Endothelial cell (in vitro differentiated cells): ENCODE data around the gene TRAP1. TPM values are rescaled to one million over a fixed set of nuclear protein-coding genes. Genes with fewer than 3 reads are reported as not detected.

Source experiments
- DNase-seq: peaks from one replicate; pipeline ENCODE4 v3.0.0; 2021; ENCODE audit warnings: low spot score
- H3K27ac Mint-ChIP-seq: one replicate; pipeline ENCODE4 v1.8.0; 2021; ENCODE audit warnings: mixed read lengths, inconsistent platforms; ENCODE audit not compliant: unreplicated experiment
- H3K27me3 Mint-ChIP-seq: one replicate; pipeline ENCODE4 v1.8.0; 2021; ENCODE audit warnings: mild to moderate bottlenecking, moderate library complexity, mixed read lengths, inconsistent platforms; ENCODE audit not compliant: unreplicated experiment
- H3K36me3 Mint-ChIP-seq: one replicate; pipeline ENCODE4 v1.8.0; 2021; ENCODE audit warnings: mild to moderate bottlenecking, low read depth, mixed read lengths, inconsistent platforms; ENCODE audit not compliant: unreplicated experiment
- H3K4me1 Mint-ChIP-seq: one replicate; pipeline ENCODE4 v1.8.0; 2021; ENCODE audit warnings: mild to moderate bottlenecking, mixed read lengths, inconsistent platforms; ENCODE audit not compliant: unreplicated experiment
- H3K4me3 Mint-ChIP-seq: one replicate; pipeline ENCODE4 v1.8.0; 2021; ENCODE audit warnings: mild to moderate bottlenecking, mixed read lengths, inconsistent platforms; ENCODE audit not compliant: unreplicated experiment
- H3K9me3 Mint-ChIP-seq: one replicate; pipeline ENCODE4 v1.8.0; 2021; ENCODE audit warnings: mixed read lengths, inconsistent platforms; ENCODE audit not compliant: unreplicated experiment
- total RNA-seq: library from RNA; stranded (reverse); fragmentation: NEBNext Ultra II Directional; extraction: Animal tissue kit (Norgen Biotek cat#: 25700); gene quantifications from one replicate; pipeline ENCODE4 v1.2.1, GENCODE V29; 2021; ENCODE audit not compliant: unreplicated experiment
- TF ChIP-seq, protein P1 (sequence below): fragments of 200-600 bp; sonication (generic); IDR thresholded peaks from one replicate; pipeline ENCODE4 v1.5.0; 2021; ENCODE audit warnings: antibody characterized with exemption; ENCODE audit not compliant: unreplicated experiment

TRAP1 gene
- total RNA-seq, 1 donor from 2014 or later: 104 TPM

DNA sequence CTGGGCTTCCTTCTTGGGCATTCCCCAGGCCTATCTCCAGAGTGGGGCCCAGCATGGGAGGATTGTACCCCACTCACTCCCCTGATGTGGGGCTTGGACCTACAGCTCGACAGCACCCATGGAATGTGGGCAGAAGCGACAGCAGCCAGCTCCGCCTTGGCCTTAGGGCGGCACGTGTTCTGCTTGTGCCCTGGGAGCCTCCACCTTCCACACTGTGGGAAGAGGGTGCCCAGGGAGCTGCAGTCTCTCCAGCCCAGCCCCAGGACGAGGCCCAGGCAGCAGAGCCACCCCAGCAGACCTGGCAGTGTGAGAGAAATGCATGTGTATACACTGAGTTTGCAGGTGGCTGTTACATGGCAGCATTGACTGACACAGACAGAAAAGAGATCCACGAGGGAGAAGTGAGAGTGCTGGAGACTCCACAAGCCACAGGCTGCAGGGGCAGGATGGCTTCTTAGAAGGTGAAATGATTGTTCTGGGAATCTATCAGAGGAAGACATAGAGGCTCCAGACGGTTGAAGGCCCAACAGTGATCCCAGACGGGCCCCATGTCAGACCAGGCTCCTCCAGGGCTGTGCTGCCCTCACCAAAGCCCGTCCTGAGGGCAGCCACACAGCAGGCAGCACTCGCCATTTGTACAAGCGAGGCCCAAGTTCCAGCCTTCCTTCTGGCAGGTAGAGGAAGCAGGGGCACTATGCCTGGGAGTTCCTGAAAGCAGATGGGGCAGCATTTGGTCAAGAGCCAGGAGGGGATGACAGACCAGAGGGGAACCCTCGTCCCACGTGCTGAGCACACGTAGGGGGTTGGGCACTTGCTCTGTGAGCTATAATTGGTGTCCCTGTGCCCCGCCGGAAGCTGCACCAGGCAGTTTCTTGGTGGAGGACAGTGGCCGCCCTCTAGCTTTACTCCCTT lies 65.6 kb downstream of the TRAP1 start:
- Mint-ChIP-seq H3K9me3 (no peaks in the 10 kb centered on the region), H3K4me3 (no peak overlapping the region), H3K27me3 (peaks cover 7% of the 10 kb centered on the region), H3K4me1 (no peaks in the 10 kb centered on the region), H3K36me3 (peaks cover 11% of the 10 kb centered on the region), H3K27ac (no peak overlapping the region)
- TF ChIP-seq, protein P1, sequence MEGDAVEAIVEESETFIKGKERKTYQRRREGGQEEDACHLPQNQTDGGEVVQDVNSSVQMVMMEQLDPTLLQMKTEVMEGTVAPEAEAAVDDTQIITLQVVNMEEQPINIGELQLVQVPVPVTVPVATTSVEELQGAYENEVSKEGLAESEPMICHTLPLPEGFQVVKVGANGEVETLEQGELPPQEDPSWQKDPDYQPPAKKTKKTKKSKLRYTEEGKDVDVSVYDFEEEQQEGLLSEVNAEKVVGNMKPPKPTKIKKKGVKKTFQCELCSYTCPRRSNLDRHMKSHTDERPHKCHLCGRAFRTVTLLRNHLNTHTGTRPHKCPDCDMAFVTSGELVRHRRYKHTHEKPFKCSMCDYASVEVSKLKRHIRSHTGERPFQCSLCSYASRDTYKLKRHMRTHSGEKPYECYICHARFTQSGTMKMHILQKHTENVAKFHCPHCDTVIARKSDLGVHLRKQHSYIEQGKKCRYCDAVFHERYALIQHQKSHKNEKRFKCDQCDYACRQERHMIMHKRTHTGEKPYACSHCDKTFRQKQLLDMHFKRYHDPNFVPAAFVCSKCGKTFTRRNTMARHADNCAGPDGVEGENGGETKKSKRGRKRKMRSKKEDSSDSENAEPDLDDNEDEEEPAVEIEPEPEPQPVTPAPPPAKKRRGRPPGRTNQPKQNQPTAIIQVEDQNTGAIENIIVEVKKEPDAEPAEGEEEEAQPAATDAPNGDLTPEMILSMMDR: no peak
- DNase-seq: no peak

- H3K36me3 Mint-ChIP-seq: peaks cover 15% of the 10 kb centered on the region
- TF ChIP-seq, protein P1: no peak
- H3K27me3 Mint-ChIP-seq: peaks cover 10% of the 10 kb centered on the region
- no peaks in the 10 kb centered on the region for H3K9me3 Mint-ChIP-seq
- H3K4me1 Mint-ChIP-seq: no peaks in the 10 kb centered on the region
- no peak overlapping the region for H3K4me3 Mint-ChIP-seq
- no peak overlapping the region for H3K27ac Mint-ChIP-seq
- DNase-seq: no peak
Measured at GRCh38 chr16:3650631-3651265, 66.6 kb downstream of the TRAP1 start.

GRCh38 chr16:3646348-3646920 lies 70.9 kb downstream of the TRAP1 start:
- H3K36me3 Mint-ChIP-seq: peaks cover 9% of the 10 kb centered on the region
- TF ChIP-seq, protein P1: no peak
- H3K4me1 Mint-ChIP-seq: peaks cover 6% of the 10 kb centered on the region
- H3K27ac Mint-ChIP-seq: no peak overlapping the region
- no peaks in the 10 kb centered on the region for H3K9me3 Mint-ChIP-seq
- H3K27me3 Mint-ChIP-seq: peaks cover 6% of the 10 kb centered on the region
- no peak overlapping the region for H3K4me3 Mint-ChIP-seq
- DNase-seq: no peak

- H3K4me3 Mint-ChIP-seq: no peak overlapping the region
- H3K36me3 Mint-ChIP-seq: peaks cover 9% of the 10 kb centered on the region
- H3K27me3 Mint-ChIP-seq: peaks cover 6% of the 10 kb centered on the region
- no peak for DNase-seq
- H3K27ac Mint-ChIP-seq: peak overlapping the region; percentile 30
- peaks cover 6% of the 10 kb centered on the region for H3K4me1 Mint-ChIP-seq
- TF ChIP-seq, protein P1: no peak
- no peaks in the 10 kb centered on the region for H3K9me3 Mint-ChIP-seq
Measured at GRCh38 chr16:3645504-3646347, 71.6 kb downstream of the TRAP1 start.
